Measurements from ENCODE around the gene PTPRG. TPM values are rescaled to one million over a fixed set of nuclear protein-coding genes. Genes with fewer than 3 reads are reported as not detected.

The PTPRG gene
- total RNA-seq, 1 experiment from 2014 or later = 69.3 TPM

- no peak overlapping the region for H3K4me2 ChIP-seq (ENCODE audit: insufficient read depth, insufficient read length, low read length)
- H3K27me3 ChIP-seq (ENCODE audit: insufficient read depth, low read length) = no peaks in the 10 kb centered on the region
- no peak overlapping the region for H2AFZ ChIP-seq (ENCODE audit: low read length)
- H3K14ac ChIP-seq (ENCODE audit: insufficient read depth, low read length) = no peak overlapping the region; the same call in 1 of the 2 replicates
- H4K20me1 ChIP-seq (ENCODE audit: control insufficient read depth, insufficient read depth, insufficient read length) = no peaks in the 10 kb centered on the region
- H4K91ac ChIP-seq (ENCODE audit: insufficient read length, low read depth, low read length) = no peak overlapping the region
- no peak overlapping the region for H2AK5ac ChIP-seq (ENCODE audit: insufficient read length, low read length)
- no peak overlapping the region for H2BK12ac ChIP-seq (ENCODE audit: insufficient read length, low read depth, low read length)
- no peaks in the 10 kb centered on the region for H3K9me3 ChIP-seq (ENCODE audit: control insufficient read depth, low read depth, low read length)
- H3K56ac ChIP-seq (ENCODE audit: insufficient read length, low read depth, low read length) = no peak overlapping the region
- no peak overlapping the region for H2BK20ac ChIP-seq (ENCODE audit: low read depth, low read length, poor library complexity, severe bottlenecking)
- H3T11ph ChIP-seq (ENCODE audit: low read length) = no peak overlapping the region
- peaks cover 5% of the 10 kb centered on the region in 2 experiments; a peak in 2 of 4 replicates for H3K4me1 Mint-ChIP-seq
- H3K4me1 ChIP-seq (ENCODE audit: insufficient read depth, low read length) = no peaks in the 10 kb centered on the region
- no peak overlapping the region for H3K9ac ChIP-seq (ENCODE audit: extremely low read depth, insufficient read length, low read length)
- no peak for TF ChIP-seq CTCF (conservative IDR thresholded peaks at IDR 0.05)
- H3K27ac ChIP-seq (ENCODE audit: insufficient read length, low read depth, low read length) = no peak overlapping the region
- no peak overlapping the region for H2BK120ac ChIP-seq (ENCODE audit: low read depth, low read length, poor library complexity, severe bottlenecking)
- no peak overlapping the region for H3K4ac ChIP-seq (ENCODE audit: low read depth, low read length)
- no CpG with 5 or more reads among the region's 3 CpGs for WGBS (ENCODE audit: extremely low coverage, insufficient read length, low lambda C conversion rate)
- H3K27me3 Mint-ChIP-seq (ENCODE audit: low read depth) = no peaks in the 10 kb centered on the region
- no peaks in the 10 kb centered on the region; a peak in 2 of 5 replicates for H3K9me3 Mint-ChIP-seq
- H2BK5ac ChIP-seq (ENCODE audit: insufficient read length, low read length) = no peak overlapping the region
- peaks cover 6% of the 10 kb centered on the region for H3K79me1 ChIP-seq (ENCODE audit: insufficient read depth, low read depth, low read length, poor library complexity, severe bottlenecking)
- H3K4me3 Mint-ChIP-seq = no peak overlapping the region
- H3K79me2 ChIP-seq (ENCODE audit: insufficient read depth, low read length) = no peaks in the 10 kb centered on the region; the same call in 1 of the 2 replicates
- H3K23ac ChIP-seq (ENCODE audit: insufficient read length, low read depth, low read length) = no peak overlapping the region
- H3K23me2 ChIP-seq (ENCODE audit: insufficient read length, low read depth, low read length, poor library complexity, severe bottlenecking) = no peaks in the 10 kb centered on the region
- no peak overlapping the region for H4K8ac ChIP-seq (replicated peaks; ENCODE audit: insufficient read length, low read depth, low read length)
- peaks cover 5 to 24% (median 22%) of the 10 kb centered on the region in 3 experiments; a peak in 6 of 7 replicates for H3K36me3 Mint-ChIP-seq (ENCODE audit: insufficient read depth in 1 of 3, low read depth in 3 of 3)
- DNase-seq = no peak
- no peak overlapping the region; a peak in 1 of 7 replicates for H3K27ac Mint-ChIP-seq
- no peak overlapping the region for H2BK15ac ChIP-seq (ENCODE audit: low read depth, low read length)
- no peak overlapping the region for H4K5ac ChIP-seq (ENCODE audit: insufficient read length, low read depth, low read length)
- no peak overlapping the region for H3K18ac ChIP-seq (ENCODE audit: insufficient read length, low read depth, low read length)
Observed at GRCh38 chr3:62015111-62015510, 453.7 kb downstream of the PTPRG start.
